HG03520 (cell line): ENCODE measurements around the gene NOL9.
"Not testable (repeated sequence)": the region's sequence is repeated elsewhere in the genome, so short reads cannot be mapped to it uniquely, and the experiment has no call there.

Experiments
- ATAC-seq: cut with Tn5 transposase; IDR thresholded peaks from one replicate; pipeline ENCODE4 v1.9.1; 2021; ENCODE audit warnings: mild to moderate bottlenecking, moderate library complexity; ENCODE audit not compliant: unreplicated experiment

NOL9 gene

GRCh38 chr1:6554031-6554906 is at the start of gene NOL9:
NOL9 (minus strand) TSS chr1:6554513; CDS start chr1:6554502, 11 bp downstream.
- ATAC-seq, result peak; percentile 90

GRCh38 chr1:6603238-6603914 is 49.1 kb upstream of the NOL9 start:
- no peak for ATAC-seq

GRCh38 chr1:6602669-6603237 is 48.4 kb upstream of the NOL9 start, which contains the start of gene KLHL21:
KLHL21 (minus strand) TSS chr1:6602869; CDS start chr1:6602817, 52 bp downstream.
- ATAC-seq, result peak; percentile 48

- ATAC-seq, result peak; percentile 27
Observed at GRCh38 chr1:6601923-6602668, 47.8 kb upstream of the NOL9 start.

GRCh38 chr1:6601049-6601922 is 47.0 kb upstream of the NOL9 start:
- peak; percentile 26 for ATAC-seq

GRCh38 chr1:6600410-6601048 is 46.2 kb upstream of the NOL9 start:
- no peak for ATAC-seq

- not testable (repeated sequence) for ATAC-seq
Observed at GRCh38 chr1:6599991-6600390, 45.7 kb upstream of the NOL9 start.

GRCh38 chr1:6599141-6599975 is 45.0 kb upstream of the NOL9 start:
- ATAC-seq, result no peak

GRCh38 chr1:6597777-6598131 is 43.4 kb upstream of the NOL9 start:
- ATAC-seq, result no peak

- ATAC-seq, result no peak
Observed at GRCh38 chr1:6596886-6597776, 42.8 kb upstream of the NOL9 start.

GRCh38 chr1:6596351-6596750 is 42.0 kb upstream of the NOL9 start:
- no peak for ATAC-seq

GRCh38 chr1:6594977-6595740 is 40.8 kb upstream of the NOL9 start:
- ATAC-seq, result no peak

GRCh38 chr1:6593810-6594209 is 39.5 kb upstream of the NOL9 start:
- ATAC-seq, result no peak

GRCh38 chr1:6592865-6593593 is 38.7 kb upstream of the NOL9 start:
- ATAC-seq, result no peak

- no peak for ATAC-seq
Observed at GRCh38 chr1:6592441-6592840, 38.1 kb upstream of the NOL9 start.

GRCh38 chr1:6591644-6592043 is 37.3 kb upstream of the NOL9 start:
- ATAC-seq, result no peak
